ENCODE results near the gene ALKBH7.

The ALKBH7 gene

GRCh38 chr19:6424195-6424938 is 51.8 kb downstream of the ALKBH7 start, which contains the start of gene KHSRP:
Gene KHSRP, minus strand, starts transcription at chr19:6424811. Its CDS starts 110 bp downstream, at chr19:6424701.
- peak in 1 of 2 donors; percentile 21 for DNase-seq (ENCODE audit: low read depth in 2 of 2)
